Mucosa of descending colon (tissue), 3 donors: ENCODE results near the gene C5orf34. TPM values are rescaled to one million over a fixed set of nuclear protein-coding genes. Genes with fewer than 3 reads are reported as not detected.

Experiments used
- ATAC-seq: fragments of 200-7000 bp; cut with Tn5 transposase; one replicate; pipeline ENCODE4 v1.9.1; 2020; ENCODE audit warnings: mild to moderate bottlenecking, moderate library complexity
- DNase-seq, 3 donors: peaks; one replicate each; pipeline ENCODE4 v3.0.0-alpha.2; 2020
- H3K36me3 ChIP-seq: fragments of 200-600 bp; one replicate; pipeline ENCODE4 v1.8.0; 2021; ENCODE audit warnings: low read depth, mild to moderate bottlenecking
- H3K4me1 ChIP-seq: fragments of 200-600 bp; one replicate; pipeline ENCODE4 v1.8.0; 2021; ENCODE audit warnings: low read depth, mild to moderate bottlenecking
- H3K4me3 ChIP-seq: fragments of 200-600 bp; one replicate; pipeline ENCODE4 v1.8.0; 2021; ENCODE audit warnings: mild to moderate bottlenecking
- H3K9me3 ChIP-seq: fragments of 200-600 bp; one replicate; pipeline ENCODE4 v1.8.0; 2021; ENCODE audit warnings: mild to moderate bottlenecking
- CTCF ChIP-seq: fragments of 200-600 bp; IDR thresholded peaks from one replicate; pipeline ENCODE4 v1.8.0; 2022; ENCODE audit warnings: antibody characterized with exemption, mild to moderate bottlenecking
- intact Hi-C, 2 donors: fragments of 100-400 bp; cut with DNase I in 1 of 2; cut with micrococcal nuclease in 1 of 2; formaldehyde crosslinking; loops; one replicate each; pipeline versions ENCODE4 v1.11.0 to v1.11.1; 2022; cut with DNase I, micrococcal nuclease
- total RNA-seq, 3 donors: library from RNA; stranded (reverse); fragmentation: NEBNext Ultra II Directional in 2 of 3; extraction: Animal tissue kit (Norgen Biotek cat#: 25700) in 2 of 3; gene quantifications; one replicate each; pipeline versions ENCODE4 v1.2.1 to v1.2.4, GENCODE V29; 2021 to 2023
- donor health status: DM: no; HTN: no; CAD: no; lungs with moderate emphysema.
- donor health status: DM: no; HTN: no; CAD: no.
- donor health status: DM: no; HTN: yes; CAD: no.

Gene C5orf34
- total RNA-seq, 3 donors from 2014 or later = 1.3 to 2.9 (median 1.7) TPM

GRCh38 chr5:43548358-43548757 is 33.4 kb upstream of the C5orf34 start:
- no peak for TF ChIP-seq CTCF
- Histone ChIP-seq H3K4me3 (no peak overlapping the region), H3K4me1 (no peaks in the 10 kb centered on the region), H3K36me3 (no peaks in the 10 kb centered on the region), H3K9me3 (no peaks in the 10 kb centered on the region)
- intact Hi-C loops = no loop called here
- DNase-seq (no peak), ATAC-seq (no peak)

DNA sequence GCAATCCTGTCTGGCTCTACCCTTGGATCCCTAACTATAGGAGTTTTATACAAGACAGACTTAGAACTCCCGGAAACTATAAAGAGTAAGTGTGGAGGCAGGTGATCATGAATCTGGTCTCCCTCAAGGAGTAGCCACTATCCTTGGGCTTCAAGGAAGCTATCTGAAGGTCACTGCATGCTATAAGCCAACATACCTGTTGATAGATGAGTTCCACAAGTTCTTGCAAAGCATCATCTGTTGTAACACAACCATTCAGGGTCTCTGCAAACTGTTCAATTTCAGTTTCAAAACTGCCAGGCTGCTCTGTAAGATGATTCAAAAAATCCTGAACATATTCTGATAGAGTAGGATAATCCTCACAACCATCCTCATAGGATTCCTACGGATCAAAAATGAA is 32.6 kb upstream of the C5orf34 start:
- ATAC-seq = no peak
- no peak overlapping the region for H3K4me3 ChIP-seq
- H3K4me1 ChIP-seq = no peaks in the 10 kb centered on the region
- TF ChIP-seq CTCF = no peak
- no peaks in the 10 kb centered on the region for H3K9me3 ChIP-seq
- no peaks in the 10 kb centered on the region for H3K36me3 ChIP-seq
- intact Hi-C loops = no loop called here
- no peak for DNase-seq

- DNase-seq (no peak), ATAC-seq (no peak)
- no peaks in the 10 kb centered on the region for H3K4me1 ChIP-seq
- intact Hi-C loops = no loop called here
- no peak for TF ChIP-seq CTCF
- H3K4me3 ChIP-seq = no peak overlapping the region
- H3K9me3 ChIP-seq = no peaks in the 10 kb centered on the region
- H3K36me3 ChIP-seq = no peaks in the 10 kb centered on the region
Measured at GRCh38 chr5:43543434-43543833, 28.5 kb upstream of the C5orf34 start.

GRCh38 chr5:43540746-43541145 is 25.8 kb upstream of the C5orf34 start:
- no peaks in the 10 kb centered on the region for H3K36me3 ChIP-seq
- no peak for ATAC-seq
- H3K9me3 ChIP-seq = no peaks in the 10 kb centered on the region
- intact Hi-C loops = no loop called here
- no peak overlapping the region for H3K4me3 ChIP-seq
- no peaks in the 10 kb centered on the region for H3K4me1 ChIP-seq
- TF ChIP-seq CTCF = no peak
- no peak for DNase-seq

DNA sequence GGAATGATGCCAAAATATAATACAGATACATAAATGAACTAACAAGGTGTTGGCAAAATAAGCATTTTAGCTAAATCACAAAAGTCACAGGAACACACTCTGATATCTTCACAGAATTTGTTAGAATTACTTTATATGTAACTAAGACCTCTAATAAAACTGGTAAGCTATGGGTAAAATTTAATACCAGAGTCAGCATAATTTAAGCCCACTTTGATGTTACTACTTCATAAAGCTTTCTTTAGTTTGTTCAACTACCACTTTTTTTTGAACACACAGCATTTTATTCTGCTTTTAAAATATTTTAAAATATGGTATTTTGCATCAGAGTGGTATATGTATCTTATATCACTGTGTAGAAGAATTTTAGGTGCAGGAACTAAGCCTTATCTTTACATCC is 22.0 kb upstream of the C5orf34 start:
- Histone ChIP-seq H3K4me3 (no peak overlapping the region), H3K9me3 (no peaks in the 10 kb centered on the region), H3K36me3 (peaks cover 13% of the 10 kb centered on the region), H3K4me1 (no peaks in the 10 kb centered on the region)
- TF ChIP-seq CTCF = no peak
- no peak for ATAC-seq
- no peak for DNase-seq
- intact Hi-C loops = no loop called here

GRCh38 chr5:43533646-43534045 is 18.7 kb upstream of the C5orf34 start:
- Histone ChIP-seq H3K9me3 (no peaks in the 10 kb centered on the region), H3K4me1 (no peaks in the 10 kb centered on the region), H3K36me3 (peaks cover 13% of the 10 kb centered on the region), H3K4me3 (no peak overlapping the region)
- no peak for ATAC-seq
- TF ChIP-seq CTCF = no peak
- no peak for DNase-seq
- intact Hi-C loops = no loop called here
